HG02885 (cell line): Measurements from ENCODE around the gene LIMK2.
"Not testable (repeated sequence)": the region's sequence is repeated elsewhere in the genome, so short reads cannot be mapped to it uniquely, and the experiment has no call there.

Experiments used
- ATAC-seq: cut with Tn5 transposase; IDR thresholded peaks from one replicate; pipeline ENCODE4 v1.9.1; 2021; ENCODE audit warnings: mild to moderate bottlenecking; ENCODE audit not compliant: unreplicated experiment, poor library complexity

Gene LIMK2

GRCh38 chr22:31241936-31242335 lies 29.8 kb downstream of the LIMK2 start:
- no peak for ATAC-seq

GRCh38 chr22:31243339-31244045 lies 31.4 kb downstream of the LIMK2 start:
- no peak for ATAC-seq

- no peak for ATAC-seq
These were observed 32.2 kb downstream of the LIMK2 start for GRCh38 chr22:31244046-31244942.

GRCh38 chr22:31244943-31245451 lies 32.9 kb downstream of the LIMK2 start:
- ATAC-seq: no peak

- ATAC-seq: not testable (repeated sequence)
These were observed 33.9 kb downstream of the LIMK2 start for GRCh38 chr22:31245998-31246397.

- ATAC-seq: no peak
These were observed 34.6 kb downstream of the LIMK2 start for GRCh38 chr22:31246687-31247086.

- ATAC-seq: no peak
These were observed 35.6 kb downstream of the LIMK2 start for GRCh38 chr22:31247726-31248125.

- no peak for ATAC-seq
These were observed 36.1 kb downstream of the LIMK2 start for GRCh38 chr22:31248138-31248745.

GRCh38 chr22:31248965-31249958 lies 37.2 kb downstream of the LIMK2 start:
- no peak for ATAC-seq

GRCh38 chr22:31250740-31251600 lies 38.9 kb downstream of the LIMK2 start:
- ATAC-seq: no peak

GRCh38 chr22:31253949-31254348 lies 41.9 kb downstream of the LIMK2 start:
- no peak for ATAC-seq

- ATAC-seq: no peak
These were observed 47.8 kb downstream of the LIMK2 start for GRCh38 chr22:31259798-31260473.

- ATAC-seq: no peak
These were observed 48.4 kb downstream of the LIMK2 start for GRCh38 chr22:31260474-31260856.

GRCh38 chr22:31262312-31263133 lies 50.4 kb downstream of the LIMK2 start:
- no peak for ATAC-seq

- no peak for ATAC-seq
These were observed 52.0 kb downstream of the LIMK2 start for GRCh38 chr22:31263896-31264640.

GRCh38 chr22:31268281-31268680 lies 56.2 kb downstream of the LIMK2 start:
- no peak for ATAC-seq
